Measurements from ENCODE around the gene C4orf36.

Gene C4orf36

DNA sequence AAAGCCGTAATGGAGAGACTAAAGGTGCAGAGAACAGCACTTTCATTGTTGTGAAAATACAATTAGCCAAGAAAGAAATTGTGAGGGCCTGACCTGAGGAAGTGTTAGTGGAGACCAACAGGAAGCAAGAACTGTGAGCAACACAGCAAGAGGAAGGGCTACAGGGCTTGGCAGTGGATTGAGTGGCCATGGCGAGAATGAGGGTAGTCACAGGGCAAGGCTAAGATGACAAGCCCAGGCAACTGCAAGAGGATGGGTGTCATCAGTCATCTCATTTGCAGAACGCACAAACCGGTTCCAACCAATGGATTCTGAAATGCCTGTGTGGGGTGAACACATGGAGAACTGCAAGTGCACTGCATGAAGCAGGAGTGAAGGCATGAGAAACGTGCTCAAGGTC is 46.6 kb downstream of the C4orf36 start:
- no peak for TF ChIP-seq CTCF (IDR thresholded peaks at IDR 0.05; ENCODE audit: insufficient read depth, low read depth, low read length, missing control alignments)
- no peak for DNase-seq (ENCODE audit: low read depth)
- H3K4me3 ChIP-seq (ENCODE audit: low read depth, low read length) = no peak overlapping the region

DNA sequence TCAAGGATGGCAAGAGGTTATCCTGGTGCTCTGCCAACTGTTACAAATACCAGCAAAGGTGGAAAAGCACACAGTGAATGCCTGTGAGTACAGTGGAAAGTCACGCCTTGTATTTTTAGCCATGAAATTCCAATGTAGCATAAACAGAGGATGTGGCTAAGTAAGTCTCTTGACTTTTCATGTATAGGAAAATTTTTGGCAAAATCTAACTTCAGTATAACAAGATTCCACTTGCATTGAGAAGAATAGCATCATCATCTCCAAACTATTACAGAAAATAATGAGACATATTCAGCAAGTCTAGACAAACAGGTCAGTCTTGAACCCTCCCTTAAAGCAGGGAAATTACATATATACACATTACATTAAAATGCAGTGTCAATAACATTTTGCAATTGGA is 50.9 kb downstream of the C4orf36 start:
- H3K4me3 ChIP-seq (ENCODE audit: low read depth, low read length) = no peak overlapping the region
- no peak for DNase-seq (ENCODE audit: low read depth)
- TF ChIP-seq CTCF (IDR thresholded peaks at IDR 0.05; ENCODE audit: insufficient read depth, low read depth, low read length, missing control alignments) = no peak

- DNase-seq (ENCODE audit: low read depth) = no peak
- H3K4me3 ChIP-seq (ENCODE audit: low read depth, low read length) = no peak overlapping the region
- no peak for TF ChIP-seq CTCF (IDR thresholded peaks at IDR 0.05; ENCODE audit: insufficient read depth, low read depth, low read length, missing control alignments)
Measured at GRCh38 chr4:86840858-86841257, 51.4 kb downstream of the C4orf36 start.

- DNase-seq (ENCODE audit: low read depth) = no peak
- TF ChIP-seq CTCF (IDR thresholded peaks at IDR 0.05; ENCODE audit: insufficient read depth, low read depth, low read length, missing control alignments) = no peak
- H3K4me3 ChIP-seq (ENCODE audit: low read depth, low read length) = no peak overlapping the region
Measured at GRCh38 chr4:86837691-86838503, 54.3 kb downstream of the C4orf36 start.

- DNase-seq (ENCODE audit: low read depth) = no peak
- no peak for TF ChIP-seq CTCF (IDR thresholded peaks at IDR 0.05; ENCODE audit: insufficient read depth, low read depth, low read length, missing control alignments)
- no peak overlapping the region for H3K4me3 ChIP-seq (ENCODE audit: low read depth, low read length)
Measured at GRCh38 chr4:86835677-86836076, 56.5 kb downstream of the C4orf36 start.

DNA sequence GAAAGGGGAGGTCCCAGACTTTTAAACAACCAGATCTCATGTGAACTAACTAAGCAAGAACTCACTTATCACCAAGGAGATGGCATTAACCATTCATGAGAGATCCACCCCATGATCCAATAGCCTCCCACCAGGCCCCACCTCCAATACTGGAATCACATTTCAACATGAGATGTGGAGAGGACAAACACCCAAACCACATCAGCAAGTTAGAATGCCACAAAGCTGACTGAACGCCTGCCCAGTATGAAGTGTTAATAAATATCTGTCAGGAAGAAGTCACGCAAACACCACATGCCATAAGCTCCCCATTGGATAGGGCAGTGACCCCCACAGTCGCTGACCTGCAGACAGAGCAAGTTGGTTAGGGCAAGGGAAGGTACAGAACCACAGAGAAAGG is 57.3 kb downstream of the C4orf36 start:
- H3K4me3 ChIP-seq (ENCODE audit: low read depth, low read length) = no peak overlapping the region
- no peak for TF ChIP-seq CTCF (IDR thresholded peaks at IDR 0.05; ENCODE audit: insufficient read depth, low read depth, low read length, missing control alignments)
- no peak for DNase-seq (ENCODE audit: low read depth)

DNA sequence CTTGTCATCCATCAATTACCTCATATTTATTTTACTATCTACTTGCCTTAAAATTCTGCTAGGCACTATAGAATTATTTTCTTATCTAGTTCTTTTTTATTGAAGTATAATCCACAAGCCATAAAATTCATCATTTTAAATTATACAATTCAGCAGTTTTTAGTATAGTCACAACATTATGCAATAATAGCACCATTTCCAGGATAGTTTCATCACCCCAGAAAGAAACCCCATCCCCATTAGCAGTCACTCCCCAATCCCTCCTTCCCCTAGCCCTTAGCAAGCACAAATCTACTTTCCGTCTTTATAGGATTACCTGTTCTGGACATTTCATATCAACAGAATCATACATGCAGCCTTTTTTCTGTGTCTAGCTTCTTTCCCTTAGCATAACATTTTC is 58.6 kb downstream of the C4orf36 start:
- no peak for TF ChIP-seq CTCF (IDR thresholded peaks at IDR 0.05; ENCODE audit: insufficient read depth, low read depth, low read length, missing control alignments)
- DNase-seq (ENCODE audit: low read depth) = no peak
- H3K4me3 ChIP-seq (ENCODE audit: low read depth, low read length) = no peak overlapping the region

All from GM12865 (cell line).